ENCODE measurements around the gene GPR39.
"Not testable (repeated sequence)": the region's sequence is repeated elsewhere in the genome, so short reads cannot be mapped to it uniquely, and the experiment has no call there.

Gene GPR39

DNA sequence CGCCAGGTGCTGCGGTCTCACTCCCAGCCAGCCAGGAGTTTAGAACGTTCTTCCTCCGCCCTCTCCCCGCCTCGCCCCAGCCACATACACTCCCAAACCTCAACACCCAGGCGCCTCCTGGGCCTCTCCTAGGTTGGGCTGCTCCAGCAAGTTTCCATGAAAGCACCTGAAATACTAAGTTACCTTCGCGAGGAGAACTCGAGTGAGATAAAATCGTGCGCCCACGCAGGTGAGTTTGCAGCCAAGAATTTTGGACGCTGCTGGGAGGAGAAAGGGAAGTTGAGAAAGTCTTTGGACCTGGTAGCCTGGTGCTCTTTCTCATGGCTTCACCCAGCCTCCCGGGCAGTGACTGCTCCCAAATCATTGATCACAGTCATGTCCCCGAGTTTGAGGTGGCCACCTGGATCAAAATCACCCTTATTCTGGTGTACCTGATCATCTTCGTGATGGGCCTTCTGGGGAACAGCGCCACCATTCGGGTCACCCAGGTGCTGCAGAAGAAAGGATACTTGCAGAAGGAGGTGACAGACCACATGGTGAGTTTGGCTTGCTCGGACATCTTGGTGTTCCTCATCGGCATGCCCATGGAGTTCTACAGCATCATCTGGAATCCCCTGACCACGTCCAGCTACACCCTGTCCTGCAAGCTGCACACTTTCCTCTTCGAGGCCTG lies at the start of gene GPR39:
Gene GPR39 (plus strand): TSS at position 83 of the 673 bp plus-strand sequence.
- no peak for DNase-seq (ENCODE audit: low read depth)

DNA sequence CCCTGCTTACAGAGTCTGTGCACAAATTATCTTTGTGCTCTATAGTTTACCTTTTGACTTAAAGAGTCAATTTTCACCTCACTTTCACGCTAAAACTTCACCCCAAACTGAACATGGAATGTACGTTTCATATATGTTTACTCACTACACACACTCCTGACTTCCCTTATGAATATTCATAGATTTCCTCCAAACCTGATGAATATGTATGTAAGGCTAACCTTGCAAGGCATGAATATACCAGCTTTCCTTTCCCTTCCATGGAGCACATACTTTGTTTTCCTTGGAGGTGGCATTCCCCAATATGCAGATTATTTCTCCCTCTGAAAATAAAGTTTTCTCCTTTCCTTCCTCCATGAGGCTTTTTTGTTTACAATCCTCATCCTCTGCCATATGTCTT lies 48.4 kb upstream of the GPR39 start:
- no peak for DNase-seq (ENCODE audit: low read depth)

DNA sequence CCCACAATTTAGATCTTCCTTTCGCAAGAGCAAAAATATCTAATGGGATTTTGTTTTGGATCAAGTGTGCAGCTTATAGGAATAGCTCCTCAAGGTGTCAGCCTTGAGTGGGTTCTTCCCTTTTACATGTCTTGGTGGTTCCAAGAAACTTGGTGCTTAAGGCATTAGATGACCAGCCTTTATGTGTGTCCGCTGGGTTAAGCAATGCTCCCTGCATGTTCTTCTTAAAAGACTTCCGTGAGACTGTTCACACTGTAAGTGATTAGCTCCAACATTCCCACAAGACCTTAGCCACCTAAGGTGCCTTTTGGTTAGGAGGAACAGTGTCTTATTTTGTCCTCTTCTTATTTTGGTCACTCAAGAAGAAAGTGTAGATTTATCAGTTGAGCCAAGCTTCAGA lies 44.3 kb upstream of the GPR39 start:
- DNase-seq (ENCODE audit: low read depth), result no peak

DNA sequence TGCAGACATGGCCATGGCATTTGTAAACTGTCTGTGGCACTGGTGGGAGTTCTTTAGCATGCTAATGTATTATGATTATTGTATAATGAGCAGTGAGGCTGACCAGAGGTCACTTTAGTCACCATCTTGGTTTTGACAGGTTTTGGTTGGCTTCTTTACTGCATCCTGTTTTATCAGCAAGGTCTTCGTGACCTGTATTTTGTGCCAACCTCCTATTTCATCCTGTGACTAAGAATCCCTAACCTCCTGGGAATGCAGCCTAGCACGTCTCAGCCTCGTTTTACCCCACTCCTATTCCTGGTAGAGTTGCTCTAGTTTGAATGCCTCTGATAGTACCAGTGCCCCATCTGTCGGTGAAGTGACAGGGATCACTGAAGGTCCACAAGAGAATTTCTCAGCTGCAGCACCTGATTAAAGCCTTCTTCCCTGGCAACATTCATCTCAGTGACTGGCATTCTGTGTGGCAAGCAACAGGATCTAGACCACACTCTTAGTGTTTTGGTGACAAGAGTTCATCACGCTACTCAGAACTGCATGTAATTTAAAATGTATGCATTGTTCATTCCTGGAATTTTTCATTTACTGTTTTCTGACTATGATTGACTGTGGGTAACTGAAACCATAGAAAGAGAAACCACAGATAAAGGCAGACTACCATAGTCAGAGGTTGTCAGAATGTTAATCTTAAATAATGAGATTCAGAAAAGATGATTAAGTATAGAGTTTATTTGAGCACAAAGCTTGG lies 43.0 kb upstream of the GPR39 start:
- DNase-seq (ENCODE audit: low read depth), result no peak

DNA sequence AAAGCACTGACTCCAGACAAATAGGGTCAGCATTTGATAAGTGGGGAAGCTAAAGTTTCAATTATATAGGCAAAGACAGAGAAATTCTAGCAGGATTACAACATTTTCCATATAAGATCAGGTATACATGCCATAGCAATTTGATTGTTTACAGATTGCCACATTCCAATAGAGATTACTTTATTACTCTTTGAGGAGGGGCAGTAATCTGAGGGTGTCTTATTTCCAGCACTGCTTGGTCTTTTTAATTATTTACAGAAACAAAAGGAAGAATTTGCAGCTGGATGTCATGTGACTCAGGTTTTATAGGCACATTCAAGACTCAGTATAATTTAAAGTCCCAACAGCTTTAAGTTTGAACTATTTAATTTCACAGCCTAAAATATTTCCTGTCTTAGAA lies 42.5 kb upstream of the GPR39 start:
- no peak for DNase-seq (ENCODE audit: low read depth)

DNA sequence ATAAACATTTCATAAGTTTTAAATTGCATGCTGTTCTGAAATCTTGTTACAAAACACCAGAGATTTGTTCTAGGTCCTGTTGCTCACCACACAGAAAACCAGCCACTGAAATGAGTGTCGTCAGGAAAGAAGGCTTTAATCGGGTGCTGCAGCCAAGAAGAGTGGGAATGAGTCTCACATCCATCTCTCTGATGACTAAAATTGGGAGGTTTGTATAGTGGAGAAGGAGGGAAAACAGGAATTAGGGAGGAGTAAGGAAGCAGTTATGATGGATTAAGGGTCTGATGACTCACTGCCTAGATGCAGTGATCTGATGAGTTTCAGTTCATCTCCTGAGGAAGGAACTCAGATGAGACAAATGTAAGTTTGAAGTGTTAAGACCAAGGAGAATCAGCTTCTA lies 42.1 kb upstream of the GPR39 start:
- DNase-seq (ENCODE audit: low read depth), result no peak

DNA sequence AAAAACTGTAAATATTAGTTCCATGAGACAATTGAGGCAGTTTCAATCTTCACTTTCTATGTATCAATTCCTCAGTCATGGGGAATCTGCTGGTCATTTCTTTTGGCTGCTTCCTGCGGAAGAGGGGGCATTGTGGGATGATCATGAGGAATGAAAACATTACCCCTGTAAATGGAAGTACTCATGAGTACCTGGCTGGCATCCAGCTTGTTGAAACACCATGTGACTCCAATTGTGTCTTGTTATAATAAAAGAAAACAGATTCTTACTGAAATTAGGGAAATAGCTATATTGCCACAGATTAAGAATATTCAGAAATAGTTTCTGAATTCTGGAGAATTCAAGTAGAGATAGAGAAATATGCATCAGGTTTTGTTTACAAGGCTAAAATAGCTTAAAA lies 41.6 kb upstream of the GPR39 start:
- DNase-seq (ENCODE audit: low read depth), result no peak

DNA sequence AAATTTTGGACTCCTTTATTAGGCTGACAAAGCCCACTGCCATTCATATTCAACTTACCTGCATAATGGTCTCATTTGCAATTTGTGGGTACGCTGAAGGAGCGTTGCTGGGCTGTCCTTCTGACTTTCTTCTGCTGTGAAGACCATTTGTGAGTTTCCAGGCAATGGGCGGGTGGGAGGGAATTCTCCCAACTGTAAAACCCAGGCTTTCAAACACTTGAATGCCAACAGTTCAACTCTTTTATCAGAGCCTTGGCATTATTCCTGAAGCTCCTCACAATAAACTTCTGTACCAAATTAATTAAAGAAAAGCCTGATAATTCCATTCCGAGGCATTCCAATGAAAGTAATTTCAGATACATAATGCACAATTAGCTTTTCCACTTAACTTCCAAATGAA lies 35.2 kb upstream of the GPR39 start:
- DNase-seq (ENCODE audit: low read depth), result no peak

DNA sequence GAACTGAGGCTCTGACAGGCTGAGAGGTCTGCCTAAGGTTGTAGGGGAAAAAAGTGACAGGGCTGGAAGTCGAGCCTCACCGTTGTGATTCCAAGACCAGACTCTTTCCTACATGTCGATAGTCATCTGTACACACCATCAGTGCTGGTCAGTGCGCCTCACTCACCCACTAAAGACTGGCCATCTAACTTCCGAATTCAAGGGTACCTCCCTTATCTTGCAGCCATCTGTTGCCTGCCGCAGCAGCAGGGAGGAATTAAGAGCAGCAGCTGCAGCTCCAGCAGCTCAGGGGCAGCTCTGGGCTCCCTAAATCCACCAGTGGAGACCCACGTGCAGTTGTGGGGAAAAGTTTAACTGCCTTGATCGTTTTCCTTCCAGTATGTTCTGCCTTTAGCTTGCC lies 32.6 kb upstream of the GPR39 start:
- DNase-seq (ENCODE audit: low read depth), result no peak

DNA sequence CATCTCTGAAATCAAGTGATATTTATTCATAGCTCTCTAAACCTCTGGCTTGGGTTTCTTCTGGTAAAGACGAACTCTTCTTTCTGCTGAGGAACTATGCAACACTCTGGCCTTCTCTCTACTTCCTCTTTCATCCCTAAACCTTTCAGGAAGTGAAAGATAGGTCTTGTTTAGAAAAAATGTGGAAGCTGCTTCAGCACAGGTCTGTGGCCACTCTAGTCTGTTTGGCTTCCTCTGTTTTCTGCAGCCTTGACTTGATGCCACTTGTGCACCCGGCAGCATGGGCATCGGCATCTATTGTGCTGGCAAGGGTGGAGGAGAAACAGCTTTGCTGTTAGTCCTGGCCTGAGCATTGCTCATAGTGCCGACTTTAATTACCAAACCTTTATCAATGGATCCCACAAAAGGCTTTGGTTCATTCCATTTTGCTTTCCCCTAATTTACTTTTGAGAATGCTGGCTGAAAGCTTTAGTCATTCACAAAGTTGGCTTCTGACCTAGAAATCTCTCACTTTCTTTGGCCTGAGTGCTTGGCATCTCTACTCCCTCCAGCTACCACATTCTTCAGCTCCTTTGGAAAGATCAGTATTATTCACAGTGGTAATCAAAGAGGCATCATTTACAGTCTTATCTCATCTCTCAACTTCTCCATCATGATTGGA lies 32.0 kb upstream of the GPR39 start:
- no peak for DNase-seq (ENCODE audit: low read depth)

DNA sequence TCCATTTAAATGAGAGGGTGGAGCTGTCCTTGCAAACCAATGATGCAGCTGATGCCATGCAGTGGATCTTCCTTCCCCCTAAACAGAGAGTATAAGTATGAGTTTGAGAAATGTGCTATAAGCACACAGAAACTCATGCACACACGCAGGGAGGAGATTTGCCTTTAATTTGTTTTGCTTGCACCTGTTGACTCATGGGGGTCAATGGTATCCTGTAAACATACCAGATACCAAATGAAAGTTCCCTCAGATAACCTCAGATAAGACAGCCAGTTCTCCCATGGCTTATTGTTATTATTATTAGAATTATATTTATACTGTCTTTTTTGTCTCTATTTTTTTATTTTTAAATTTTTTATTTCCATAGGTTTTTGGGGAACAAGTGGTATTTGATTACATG lies 29.5 kb upstream of the GPR39 start:
- DNase-seq (ENCODE audit: low read depth), result no peak

DNA sequence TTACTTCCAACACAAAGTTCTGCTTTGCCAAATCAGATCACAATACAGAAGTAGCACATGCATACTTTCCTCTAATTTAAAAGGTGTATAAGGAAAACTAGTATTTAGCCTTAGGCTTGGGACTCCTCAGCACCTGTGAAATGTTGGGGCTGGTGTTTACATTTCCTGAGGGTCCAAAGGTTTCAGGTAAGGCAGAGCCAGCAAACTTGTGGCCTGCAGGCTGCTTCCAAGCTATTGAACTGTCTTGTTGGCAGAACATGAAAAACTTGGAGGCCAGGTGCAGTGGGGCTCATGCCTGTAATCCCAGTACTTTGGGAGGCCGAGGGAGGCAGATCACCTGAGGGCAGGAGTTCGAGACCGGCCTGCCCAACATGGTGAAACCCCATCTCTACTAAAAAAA lies 26.5 kb upstream of the GPR39 start:
- no peak for DNase-seq (ENCODE audit: low read depth)

DNA sequence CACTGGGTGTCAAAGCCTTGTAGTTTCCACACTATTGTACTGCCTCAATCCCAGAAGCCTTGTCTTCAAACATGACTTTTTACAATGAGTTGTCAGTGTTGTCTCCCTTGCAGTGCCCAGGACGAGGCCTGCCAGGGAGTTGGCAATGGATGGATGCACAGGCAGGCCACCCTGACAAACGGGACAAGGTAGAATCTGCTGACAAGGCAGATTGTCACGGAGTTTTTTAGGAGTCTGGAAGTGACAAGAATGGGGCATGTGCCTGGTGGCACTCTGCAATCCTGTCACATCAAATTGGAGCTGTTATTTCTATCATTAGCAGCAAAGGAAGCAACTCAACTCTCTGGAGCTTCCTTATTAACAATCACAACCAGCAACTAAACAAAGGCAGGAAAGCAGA lies 25.2 kb upstream of the GPR39 start:
- DNase-seq (ENCODE audit: low read depth), result no peak

DNA sequence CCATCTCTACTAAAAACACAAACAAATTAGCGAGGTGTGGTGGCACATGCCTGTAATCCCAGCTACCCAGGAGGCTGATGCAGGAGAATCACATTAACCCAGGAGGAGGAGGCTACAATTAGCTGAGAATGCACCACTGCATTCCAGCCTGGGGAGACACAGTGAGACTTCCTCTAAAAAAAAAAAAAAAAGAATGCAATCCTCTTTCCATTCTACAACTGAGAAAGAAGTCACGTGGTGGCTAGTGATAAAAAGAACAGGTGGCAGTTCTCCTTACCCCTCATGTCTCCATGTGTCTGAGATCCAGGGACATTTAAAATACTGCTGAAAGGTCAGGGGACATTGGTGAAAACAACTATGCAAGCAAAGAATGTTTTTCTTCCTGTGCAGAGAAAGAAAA lies 24.4 kb upstream of the GPR39 start:
- DNase-seq (ENCODE audit: low read depth), result no peak

DNA sequence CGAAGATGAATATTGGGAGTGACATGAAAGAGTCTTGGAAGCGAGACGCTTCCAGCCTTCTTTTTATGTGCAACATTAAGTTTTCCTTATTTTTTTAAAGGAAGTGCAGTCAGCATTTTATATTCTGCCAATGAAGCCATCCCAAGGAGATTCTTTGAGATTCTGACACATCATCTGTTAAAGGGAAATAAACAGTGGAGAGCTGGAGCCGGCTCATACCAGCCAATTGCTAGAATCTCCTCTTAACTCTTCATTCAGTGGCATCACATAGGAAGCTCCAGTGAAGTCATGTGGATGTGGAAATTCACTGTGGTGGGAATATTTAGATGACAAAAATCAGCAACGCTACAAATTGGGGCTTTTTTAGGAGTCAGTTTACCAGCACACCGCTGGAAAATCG lies 23.7 kb upstream of the GPR39 start:
- no peak for DNase-seq (ENCODE audit: low read depth)

DNA sequence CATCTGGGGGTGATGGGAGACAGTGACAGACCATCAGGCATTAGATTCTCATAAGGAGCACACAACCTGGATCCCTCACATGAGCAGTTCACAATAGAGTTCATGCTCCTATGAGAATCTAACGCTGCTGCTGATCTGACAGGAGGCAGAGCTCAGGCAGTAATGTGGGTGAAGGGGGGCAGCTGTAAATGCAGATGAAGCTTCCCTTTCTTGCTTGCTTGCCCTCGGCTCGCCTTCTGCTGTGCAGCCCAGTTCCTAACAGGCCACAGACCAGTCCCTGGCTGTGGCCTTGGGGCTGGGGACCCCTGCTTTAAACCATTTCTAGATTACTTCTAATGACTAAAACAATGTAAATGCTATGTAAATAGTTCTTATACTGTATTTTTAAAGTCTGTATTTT lies 19.6 kb upstream of the GPR39 start:
- DNase-seq (ENCODE audit: low read depth), result not testable (repeated sequence)

DNA sequence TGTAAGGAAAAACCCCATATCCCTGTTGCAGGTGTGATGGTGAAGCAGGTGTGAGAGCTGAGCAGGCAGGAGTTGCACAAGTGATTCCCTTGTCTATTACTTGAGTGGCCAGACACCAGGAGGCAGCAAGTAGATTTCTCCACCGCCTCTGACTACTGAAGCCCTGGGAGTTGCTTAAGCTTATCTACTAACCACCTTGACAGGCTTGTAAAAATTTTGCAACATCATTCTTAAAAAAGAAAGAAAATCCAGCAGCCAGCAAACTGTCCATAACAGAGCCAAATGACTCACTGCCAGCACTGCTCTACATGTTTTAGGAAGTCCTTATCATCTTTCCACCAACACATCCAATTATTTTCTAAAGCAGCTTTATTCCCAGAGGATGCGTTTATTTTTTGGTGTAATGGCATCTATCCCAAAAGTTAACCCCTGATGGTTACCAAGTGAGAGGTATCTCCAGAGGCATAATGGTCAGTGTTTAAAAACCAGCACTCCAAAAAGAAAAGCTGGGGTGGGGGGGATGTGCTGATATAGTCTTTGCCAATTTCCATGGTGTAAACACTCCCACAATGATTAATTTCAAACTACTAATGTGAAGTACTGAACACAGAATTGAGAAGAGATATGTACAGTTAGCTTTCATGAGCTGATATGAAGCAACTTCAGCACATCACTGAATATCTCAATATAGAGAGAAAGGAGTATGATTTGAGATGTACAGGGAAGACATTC lies 16.3 kb upstream of the GPR39 start:
- no peak for DNase-seq (ENCODE audit: low read depth)

DNA sequence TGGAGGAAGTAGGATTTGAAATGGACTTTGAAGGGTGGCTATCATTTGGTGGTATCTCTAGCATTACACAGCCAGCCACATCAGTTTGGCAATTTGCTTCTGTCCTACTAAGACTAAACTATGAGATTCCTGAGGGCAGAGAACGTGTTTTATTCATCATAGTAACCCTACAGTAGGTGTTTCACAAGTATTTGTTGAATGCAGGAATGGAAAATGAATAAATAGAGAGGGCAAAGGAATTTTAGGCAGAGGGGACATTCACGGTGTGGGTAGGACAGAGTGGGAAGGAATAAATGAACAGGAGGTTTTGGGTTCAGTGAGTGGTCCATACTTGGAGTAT lies 15.7 kb upstream of the GPR39 start:
- DNase-seq (ENCODE audit: low read depth), result no peak

DNA sequence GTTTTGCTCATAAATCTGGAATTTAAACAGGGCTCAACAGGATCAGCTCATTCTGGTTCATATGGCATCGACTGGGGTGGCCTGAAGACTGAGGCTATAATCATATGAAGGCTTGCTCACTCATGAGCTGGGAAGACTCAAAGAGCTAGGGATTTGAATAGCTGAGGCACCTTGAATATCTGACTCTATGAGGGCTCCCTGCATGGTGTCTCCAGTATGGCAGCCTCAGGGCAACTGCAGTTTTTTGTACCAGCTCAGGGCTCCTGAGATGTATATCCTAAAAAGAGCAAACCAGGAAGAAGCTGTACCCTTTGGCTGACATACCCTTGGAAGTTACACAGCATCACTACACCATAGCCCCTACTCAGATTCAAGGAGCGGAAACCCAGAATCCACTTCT lies 15.3 kb upstream of the GPR39 start:
- DNase-seq (ENCODE audit: low read depth), result no peak

DNA sequence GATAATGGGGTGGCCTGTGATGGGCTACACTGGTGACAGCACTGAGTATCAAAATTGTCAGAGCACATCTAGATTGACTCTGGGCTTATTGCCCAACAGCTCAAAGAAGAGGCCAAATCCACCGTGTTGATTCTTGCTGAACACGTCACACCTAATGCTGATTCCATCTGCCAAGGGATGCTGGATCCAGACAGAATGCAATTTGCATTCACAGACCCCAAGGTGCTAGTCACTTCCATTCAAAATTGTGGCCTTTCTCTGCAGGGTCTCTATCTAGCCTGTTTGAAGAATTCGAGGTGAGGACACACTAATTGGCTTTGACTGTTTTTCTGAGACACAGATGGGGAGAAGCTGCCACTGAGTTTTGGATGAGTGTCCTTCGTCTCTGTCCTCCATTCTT lies 13.5 kb upstream of the GPR39 start:
- DNase-seq (ENCODE audit: low read depth), result no peak

DNA sequence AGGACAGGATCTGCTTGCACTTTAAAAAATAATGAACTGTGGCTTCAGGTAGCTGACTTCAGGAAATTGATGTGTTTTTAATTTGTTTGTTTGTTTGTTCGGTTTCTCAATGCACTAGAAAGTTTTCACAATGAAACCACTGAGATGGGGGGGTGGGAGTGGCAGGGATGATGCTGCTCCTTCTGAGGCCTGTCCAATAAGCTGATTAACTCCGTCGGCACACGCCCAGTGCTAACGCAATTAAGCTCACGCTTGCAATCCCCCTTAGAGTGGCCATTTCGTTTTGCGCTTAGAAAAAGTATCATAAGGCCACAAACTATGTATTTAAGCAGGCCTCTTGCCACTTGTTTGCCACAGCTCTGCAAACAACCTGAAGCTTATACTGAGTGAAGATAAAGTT lies 12.5 kb upstream of the GPR39 start:
- DNase-seq (ENCODE audit: low read depth), result no peak

DNA sequence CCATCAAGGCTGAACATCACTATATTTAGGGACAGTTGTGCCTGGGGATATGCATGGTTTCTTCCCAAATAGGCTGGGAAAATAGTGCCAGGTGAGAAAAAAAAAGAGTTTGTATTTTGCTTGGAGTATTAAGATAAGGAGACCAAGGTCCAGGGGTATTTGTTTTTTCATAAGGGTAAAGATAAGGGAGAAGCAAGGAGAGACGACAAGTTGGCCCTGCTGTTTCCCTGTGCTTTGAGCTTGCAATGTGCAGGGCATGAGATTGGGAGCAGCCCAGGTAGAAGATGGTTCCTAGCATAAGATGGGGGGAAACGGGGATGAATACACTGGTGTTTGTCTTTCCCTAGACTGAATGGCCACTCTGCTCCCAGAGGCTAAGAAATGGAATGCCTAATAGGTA lies 8.8 kb upstream of the GPR39 start:
- no peak for DNase-seq (ENCODE audit: low read depth)

DNA sequence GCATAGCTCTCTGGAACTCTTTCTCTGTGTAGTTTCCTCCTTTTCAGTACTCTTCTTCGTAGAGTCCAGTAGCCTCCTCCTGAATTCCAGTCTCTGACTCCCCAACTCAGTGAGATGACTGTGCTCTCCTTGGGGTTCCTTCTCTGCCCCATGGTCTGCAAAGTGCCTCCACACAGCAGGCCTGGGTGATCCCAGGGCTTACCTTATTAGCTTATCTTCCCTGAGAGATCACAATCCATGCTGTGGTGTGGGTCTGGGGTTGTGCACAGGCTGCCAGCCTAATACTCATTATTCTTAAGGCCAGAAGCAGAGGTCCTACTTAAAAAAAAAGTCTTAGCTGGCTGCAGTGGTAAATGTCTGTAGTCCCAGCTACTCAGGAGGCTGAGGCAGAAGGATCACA lies 4.6 kb upstream of the GPR39 start:
- DNase-seq (ENCODE audit: low read depth), result no peak
